Hepatocyte (in vitro differentiated cells): ENCODE measurements around the gene SNX25.

ENCODE experiments used
- CTCF ChIP-seq: fragments of 200-600 bp; sonication (generic); IDR thresholded peaks from 2 replicates; pipeline ENCODE4 v1.5.1; 2016; ENCODE audit warnings: antibody characterized with exemption, mild to moderate bottlenecking; ENCODE audit not compliant: poor library complexity
- EZH2 ChIP-seq: fragments of 200-600 bp; sonication (generic); IDR thresholded peaks from 2 replicates; pipeline ENCODE4 v1.6.1; 2016; ENCODE audit warnings: antibody characterized with exemption, mild to moderate bottlenecking, borderline replicate concordance
- EZH2phosphoT487 ChIP-seq: fragments of 200-600 bp; sonication (generic); IDR thresholded peaks from one replicate; pipeline ENCODE4 v1.6.1; 2018; ENCODE audit warnings: antibody characterized with exemption, mild to moderate bottlenecking, low read depth, moderate library complexity; ENCODE audit not compliant: unreplicated experiment, severe bottlenecking

- TF ChIP-seq CTCF: no peak
- TF ChIP-seq EZH2: no peak
- no peak for TF ChIP-seq EZH2phosphoT487
Measured at GRCh38 chr4:185396724-185397385, 187.5 kb downstream of the SNX25 start, which contains the start of gene ANKRD37.
